Measurements from ENCODE around the gene BPHL. TPM values are rescaled to one million over a fixed set of nuclear protein-coding genes. Genes with fewer than 3 reads are reported as not detected.

BPHL gene
- total RNA-seq = 10 to 100 TPM in 2 of 4 donors, 1 to 10 TPM in 2; 8.6 to 11.1 (median 10.5) TPM
- 10 to 100 TPM; 10.1 to 28.9 (median 20.4) TPM for polyA plus RNA-seq

DNA sequence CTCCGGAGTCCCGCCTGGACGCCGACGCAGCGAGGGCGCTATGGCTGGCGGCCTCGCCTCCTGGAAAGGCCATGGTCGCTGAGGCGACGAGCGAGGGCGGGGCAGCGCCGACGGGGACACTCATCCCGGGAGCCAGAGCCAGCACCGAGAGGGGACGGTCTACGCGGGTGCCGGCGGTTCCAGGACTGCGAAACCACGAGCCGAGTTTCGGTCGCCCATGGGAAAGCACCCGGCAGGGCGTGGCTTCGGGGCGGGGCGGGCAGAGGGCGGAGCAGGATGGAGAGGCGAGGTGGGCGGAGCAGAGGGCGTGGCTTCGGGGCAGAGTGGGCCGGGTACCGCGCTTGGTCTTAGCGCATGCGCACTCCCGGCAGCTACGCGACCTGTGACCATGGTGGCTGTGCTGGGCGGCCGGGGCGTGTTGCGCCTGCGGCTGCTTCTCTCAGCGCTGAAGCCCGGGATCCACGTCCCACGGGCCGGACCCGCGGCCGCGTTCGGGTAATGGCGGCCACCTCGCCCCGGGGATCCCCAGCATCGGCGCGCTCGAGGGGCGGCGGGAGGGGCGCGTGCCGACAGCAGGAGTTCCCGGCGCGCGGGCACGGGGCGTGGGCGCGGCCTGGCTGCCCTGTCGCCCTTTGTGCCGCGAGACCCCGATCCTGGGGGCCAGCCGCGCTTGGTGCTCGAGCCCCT, at the start of gene BPHL:
BPHL (plus strand) TSS at position 359 of the 687 bp plus-strand sequence; CDS start at position 389, 30 bp downstream.
- H3K4me1 ChIP-seq = peaks cover 0 to 13% (median 12%) of the 10 kb centered on the region in 4 donors
- intact Hi-C loops (cut with DNase I) = loop anchor here (1.0 to 2.0 kb wide), 2 partner anchors 38 to 49 kb away; partner anchors contain the start of gene TUBB2A
- WGBS, 2 donors = 0% methylated on average over 89 of the region's 89 CpGs

DNA sequence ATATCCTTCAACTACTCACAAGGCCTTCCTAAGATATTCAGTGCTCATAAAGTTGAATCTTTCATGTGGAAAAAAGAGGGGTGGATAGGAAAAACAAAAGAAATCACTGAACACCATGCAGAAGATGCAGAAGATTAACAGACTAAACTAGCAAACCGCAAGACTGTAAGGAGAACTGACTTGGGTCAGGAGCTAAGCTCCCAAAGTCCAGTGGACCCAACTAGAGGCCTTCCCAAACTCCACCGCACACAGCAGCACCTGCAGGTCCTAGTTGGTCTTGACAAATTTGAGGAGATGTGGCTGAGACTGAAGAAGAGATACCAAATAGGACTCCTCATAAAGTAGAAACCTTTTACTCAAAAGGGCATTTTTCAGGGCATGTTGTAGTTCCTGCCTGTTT, 46.9 kb upstream of the BPHL start:
- 95 to 97% methylated on average over 2 of the region's 2 CpGs for WGBS, 2 donors
- peaks cover 0 to 52% (median 42%) of the 10 kb centered on the region in 4 donors for H3K4me1 ChIP-seq

More for the DNA sequence above, at the start of gene BPHL:
- TF ChIP-seq POLR2A (IDR thresholded peaks at IDR 0.05) = peak; percentile 46 to 56
- TF ChIP-seq EP300 (IDR thresholded peaks at IDR 0.05) = no peak
- TF ChIP-seq, protein P1, sequence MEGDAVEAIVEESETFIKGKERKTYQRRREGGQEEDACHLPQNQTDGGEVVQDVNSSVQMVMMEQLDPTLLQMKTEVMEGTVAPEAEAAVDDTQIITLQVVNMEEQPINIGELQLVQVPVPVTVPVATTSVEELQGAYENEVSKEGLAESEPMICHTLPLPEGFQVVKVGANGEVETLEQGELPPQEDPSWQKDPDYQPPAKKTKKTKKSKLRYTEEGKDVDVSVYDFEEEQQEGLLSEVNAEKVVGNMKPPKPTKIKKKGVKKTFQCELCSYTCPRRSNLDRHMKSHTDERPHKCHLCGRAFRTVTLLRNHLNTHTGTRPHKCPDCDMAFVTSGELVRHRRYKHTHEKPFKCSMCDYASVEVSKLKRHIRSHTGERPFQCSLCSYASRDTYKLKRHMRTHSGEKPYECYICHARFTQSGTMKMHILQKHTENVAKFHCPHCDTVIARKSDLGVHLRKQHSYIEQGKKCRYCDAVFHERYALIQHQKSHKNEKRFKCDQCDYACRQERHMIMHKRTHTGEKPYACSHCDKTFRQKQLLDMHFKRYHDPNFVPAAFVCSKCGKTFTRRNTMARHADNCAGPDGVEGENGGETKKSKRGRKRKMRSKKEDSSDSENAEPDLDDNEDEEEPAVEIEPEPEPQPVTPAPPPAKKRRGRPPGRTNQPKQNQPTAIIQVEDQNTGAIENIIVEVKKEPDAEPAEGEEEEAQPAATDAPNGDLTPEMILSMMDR (IDR thresholded peaks at IDR 0.05) = no peak
- peak in 3 of 4 donors; percentile 86 to 88 (median 87) for TF ChIP-seq POLR2AphosphoS5 (IDR thresholded peaks at IDR 0.05)
- peak within 1 kb of the TSS; percentile 88 to 94 (median 92) for H3K27ac ChIP-seq
- peak within 1 kb of the TSS; percentile 53 to 91 (median 84) for H3K4me3 ChIP-seq
- no peaks in the 10 kb centered on the region for H3K9me3 ChIP-seq
- H3K27me3 ChIP-seq = no peaks in the 10 kb centered on the region
- DNase-seq = peak; percentile 98
- peaks cover 0 to 15% (median 6%) of the 10 kb centered on the region in 4 donors for H3K36me3 ChIP-seq

DNA sequence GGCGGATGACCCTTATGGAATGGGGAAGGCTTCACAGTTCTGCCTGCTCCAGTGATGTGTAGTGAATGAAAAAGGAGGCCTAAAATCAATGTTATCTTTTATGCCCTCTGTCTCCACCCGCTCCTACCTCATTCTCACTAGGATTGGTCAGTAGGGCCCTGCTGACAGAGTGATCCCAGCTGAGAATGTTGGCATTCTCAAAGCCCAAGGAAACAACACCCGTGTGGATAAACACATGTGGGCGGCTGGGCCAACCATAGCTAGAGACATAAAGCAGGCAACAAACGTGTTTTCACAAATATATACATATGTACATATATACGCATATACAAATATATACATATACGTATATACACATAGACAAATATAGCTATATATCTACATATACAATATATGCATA, 45.7 kb upstream of the BPHL start:
- Histone ChIP-seq H3K4me1 (peaks cover 0 to 45% (median 36%) of the 10 kb centered on the region in 4 donors), H3K9me3 (no peaks in the 10 kb centered on the region), H3K36me3 (peaks cover 0 to 12% (median 8%) of the 10 kb centered on the region in 4 donors), H3K27ac (no peak overlapping the region), H3K4me3 (no peak overlapping the region), H3K27me3 (no peaks in the 10 kb centered on the region)
- DNase-seq = no peak
- TF ChIP-seq POLR2AphosphoS5 (IDR thresholded peaks at IDR 0.05) (no peak), EP300 (IDR thresholded peaks at IDR 0.05) (no peak), POLR2A (IDR thresholded peaks at IDR 0.05) (no peak)
- TF ChIP-seq, protein P1 (IDR thresholded peaks at IDR 0.05) = no peak
- 88 to 89% methylated on average over 7 of the region's 7 CpGs for WGBS, 2 donors
- intact Hi-C loops (cut with DNase I) = no loop called here

More for the DNA sequence above, 46.9 kb upstream of the BPHL start:
- intact Hi-C loops (cut with DNase I) = no loop called here
- Histone ChIP-seq H3K4me3 (no peak overlapping the region), H3K27me3 (no peaks in the 10 kb centered on the region), H3K9me3 (no peaks in the 10 kb centered on the region), H3K27ac (no peak overlapping the region), H3K36me3 (no peaks in the 10 kb centered on the region)
- TF ChIP-seq, protein P1 (IDR thresholded peaks at IDR 0.05) = no peak
- TF ChIP-seq POLR2A (IDR thresholded peaks at IDR 0.05) (no peak), POLR2AphosphoS5 (IDR thresholded peaks at IDR 0.05) (no peak)
- no peak for DNase-seq

DNA sequence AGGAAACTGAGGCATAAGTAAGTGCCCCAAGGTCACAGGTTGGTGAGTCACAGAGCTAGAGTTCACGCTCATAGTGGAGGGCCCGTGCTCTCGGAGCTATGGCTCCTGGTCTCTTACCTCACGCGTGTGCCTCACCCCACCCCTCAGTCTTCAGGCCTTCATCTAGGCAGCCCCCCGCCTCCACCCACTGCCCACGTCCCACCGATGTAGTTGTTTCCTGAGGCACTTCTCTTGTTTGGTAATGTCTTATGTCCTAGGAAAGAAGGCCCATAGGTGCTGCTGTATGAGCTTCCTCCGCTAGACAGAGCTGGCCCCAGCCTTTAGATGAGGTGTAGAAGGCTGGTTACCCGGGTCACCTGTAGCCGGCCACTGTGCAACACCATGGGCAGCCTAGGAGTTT, 45.1 kb upstream of the BPHL start:
- Histone ChIP-seq H3K27ac (no peak overlapping the region), H3K4me3 (no peak overlapping the region), H3K36me3 (peaks cover 0 to 17% (median 13%) of the 10 kb centered on the region in 4 donors), H3K9me3 (no peaks in the 10 kb centered on the region), H3K4me1 (peaks cover 0 to 43% (median 34%) of the 10 kb centered on the region in 4 donors), H3K27me3 (no peaks in the 10 kb centered on the region)
- intact Hi-C loops (cut with DNase I) = no loop called here
- no peak for DNase-seq
- TF ChIP-seq POLR2AphosphoS5 (IDR thresholded peaks at IDR 0.05) = no peak
- TF ChIP-seq, protein P1 (IDR thresholded peaks at IDR 0.05) = no peak
- no peak for TF ChIP-seq POLR2A (IDR thresholded peaks at IDR 0.05)
- TF ChIP-seq EP300 (IDR thresholded peaks at IDR 0.05) = no peak
- WGBS, 2 donors = 89 to 98% methylated on average over 11 of the region's 11 CpGs

Data from sigmoid colon (tissue), 7 donors.